GM18951 (cell line): Measurements from ENCODE around the gene CSMD2.
"Not testable (repeated sequence)": the region's sequence is repeated elsewhere in the genome, so short reads cannot be mapped to it uniquely, and the experiment has no call there.

Experiments
- POLR2A ChIP-seq: IDR thresholded peaks from 4 replicates; pipeline ENCODE4 v1.6.1; 2011; ENCODE audit warnings: mild to moderate bottlenecking; ENCODE audit not compliant: insufficient read length, insufficient read depth; ENCODE audit errors: extremely low read depth
- in situ Hi-C: fragments of 300-500 bp; cut with MboI; formaldehyde crosslinking; loops from one replicate; pipeline ENCODE4 v1.12.0; 2022; ENCODE audit warnings: low sequenced_read_pairs, mixed read lengths, inconsistent platforms; ENCODE audit not compliant: unreplicated experiment

CSMD2 gene

GRCh38 chr1:34164771-34165391, at the start of gene CSMD2:
CSMD2 (minus strand) TSS chr1:34165230; CDS start chr1:34165097, 133 bp downstream.
- in situ Hi-C loops = no loop called here
- TF ChIP-seq POLR2A = no peak

- TF ChIP-seq POLR2A = no peak
- in situ Hi-C loops = no loop called here
These were observed 48.9 kb upstream of the CSMD2 start for GRCh38 chr1:34213956-34214355.

DNA sequence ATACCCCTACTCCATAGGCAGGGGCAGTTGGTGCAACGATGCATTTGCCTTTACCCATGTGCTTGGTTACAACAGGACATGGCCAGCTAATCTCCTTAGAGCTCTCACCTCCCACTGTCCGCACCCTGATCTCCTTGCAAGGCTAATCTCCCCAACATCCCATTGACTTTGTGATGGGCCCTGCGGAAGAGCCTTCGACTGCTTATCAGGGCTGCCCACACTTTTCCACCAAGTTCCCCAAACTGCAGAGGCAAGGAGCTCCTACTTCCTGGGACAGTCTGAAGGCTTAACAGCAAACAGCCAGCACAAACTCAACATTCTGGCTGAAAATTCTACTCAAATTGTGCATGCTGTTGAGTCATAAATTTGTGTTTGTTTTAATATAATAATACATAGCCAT, 47.6 kb upstream of the CSMD2 start:
- in situ Hi-C loops = no loop called here
- no peak for TF ChIP-seq POLR2A

DNA sequence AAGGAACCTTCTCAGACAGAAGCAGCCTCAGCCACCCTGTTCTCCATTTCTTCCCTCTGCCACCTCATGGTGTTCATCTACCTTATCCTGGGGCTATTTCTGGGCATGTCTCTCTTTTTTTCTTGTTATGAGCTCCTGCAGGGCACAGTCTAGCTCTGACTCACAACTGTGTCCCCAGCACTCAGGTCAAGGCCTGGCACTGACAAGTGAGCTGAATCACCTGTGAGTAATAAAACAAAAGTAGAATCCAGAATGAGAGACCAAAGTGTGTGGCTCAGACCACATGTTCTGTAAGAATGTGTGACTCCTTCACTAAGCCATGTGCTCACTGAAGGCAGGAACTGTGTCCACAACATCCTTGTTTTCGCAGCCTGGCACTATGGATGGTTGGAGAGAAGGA, 34.9 kb upstream of the CSMD2 start:
- TF ChIP-seq POLR2A = no peak
- in situ Hi-C loops = no loop called here

- no peak for TF ChIP-seq POLR2A
- in situ Hi-C loops = no loop called here
These were observed 27.6 kb upstream of the CSMD2 start for GRCh38 chr1:34192621-34193020.

GRCh38 chr1:34190692-34191091, 25.7 kb upstream of the CSMD2 start:
- TF ChIP-seq POLR2A = no peak
- in situ Hi-C loops = no loop called here

DNA sequence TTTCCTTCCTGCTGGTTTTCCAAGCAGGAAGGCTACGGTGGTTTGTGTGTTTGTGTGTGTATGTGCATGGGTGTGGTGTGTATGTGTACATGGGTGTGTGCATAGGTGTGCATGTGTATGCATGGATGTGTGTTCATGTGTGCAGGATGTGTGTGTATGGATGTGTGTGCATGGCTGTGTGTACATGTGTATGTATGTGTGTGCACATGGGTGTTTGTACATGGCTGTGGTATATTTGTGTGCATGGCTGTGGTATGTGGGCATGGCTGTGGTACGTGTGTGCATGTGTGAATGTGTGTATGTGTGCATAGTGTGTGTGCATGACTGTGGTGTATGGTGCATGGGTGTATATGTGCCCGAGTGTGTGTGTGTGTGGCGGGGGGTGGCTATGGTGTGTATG, 24.0 kb upstream of the CSMD2 start:
- in situ Hi-C loops = no loop called here
- no peak for TF ChIP-seq POLR2A

- TF ChIP-seq POLR2A = no peak
- in situ Hi-C loops = no loop called here
These were observed 23.4 kb upstream of the CSMD2 start for GRCh38 chr1:34188418-34188817.

GRCh38 chr1:34186741-34187494, 21.9 kb upstream of the CSMD2 start:
- TF ChIP-seq POLR2A = no peak

GRCh38 chr1:34183381-34183780, 18.4 kb upstream of the CSMD2 start:
- in situ Hi-C loops = not testable (repeated sequence)

More at GRCh38 chr1:34186741-34187494, 21.9 kb upstream of the CSMD2 start:
- in situ Hi-C loops = no loop called here

GRCh38 chr1:34178072-34178471, 13.0 kb upstream of the CSMD2 start:
- TF ChIP-seq POLR2A = no peak
- in situ Hi-C loops = no loop called here

DNA sequence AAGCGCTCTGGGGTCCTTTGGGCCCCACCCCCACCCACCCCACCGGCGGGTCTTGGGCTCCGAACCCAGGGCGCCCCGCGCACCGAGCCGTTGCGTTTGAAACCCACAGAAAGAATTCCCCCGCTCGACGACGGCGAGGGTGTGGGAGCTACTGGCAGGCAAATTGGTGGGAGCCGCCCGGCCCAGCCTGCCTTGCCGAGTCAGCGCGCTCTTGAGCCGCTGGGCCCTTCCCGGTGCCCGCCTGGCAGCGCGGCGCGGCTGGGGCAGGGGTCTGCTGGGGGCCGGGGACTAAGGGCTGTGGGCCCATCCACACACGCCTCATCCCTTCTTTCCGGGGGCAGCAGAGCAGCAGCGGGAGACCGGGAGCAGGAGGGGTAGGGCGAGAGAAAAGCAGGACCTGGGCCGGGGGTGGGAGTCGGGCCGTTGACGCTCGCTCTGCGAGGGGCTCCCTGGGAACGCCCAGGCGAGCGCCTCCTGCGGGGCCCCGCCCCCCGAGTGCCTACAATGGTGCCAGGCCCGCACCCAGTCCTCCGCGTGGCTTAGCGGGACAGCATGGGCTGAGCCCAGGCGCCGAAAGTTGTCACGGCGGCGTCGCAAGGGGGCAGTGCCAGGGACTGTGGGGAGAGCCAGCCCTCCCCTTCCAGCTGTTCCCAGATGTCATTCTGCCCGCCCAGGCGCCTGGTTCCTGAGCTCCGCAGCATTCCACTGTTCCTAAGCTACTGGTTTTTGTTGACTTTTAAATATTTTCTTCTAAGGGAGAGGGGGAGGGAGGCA, 12.0 kb upstream of the CSMD2 start, which contains the start of gene C1orf94:
Gene C1orf94 (plus strand): TSS at position 78 of the 774 bp plus-strand sequence. CDS start 883 bp downstream, outside the sequence.
- in situ Hi-C loops = no loop called here
- no peak for TF ChIP-seq POLR2A

DNA sequence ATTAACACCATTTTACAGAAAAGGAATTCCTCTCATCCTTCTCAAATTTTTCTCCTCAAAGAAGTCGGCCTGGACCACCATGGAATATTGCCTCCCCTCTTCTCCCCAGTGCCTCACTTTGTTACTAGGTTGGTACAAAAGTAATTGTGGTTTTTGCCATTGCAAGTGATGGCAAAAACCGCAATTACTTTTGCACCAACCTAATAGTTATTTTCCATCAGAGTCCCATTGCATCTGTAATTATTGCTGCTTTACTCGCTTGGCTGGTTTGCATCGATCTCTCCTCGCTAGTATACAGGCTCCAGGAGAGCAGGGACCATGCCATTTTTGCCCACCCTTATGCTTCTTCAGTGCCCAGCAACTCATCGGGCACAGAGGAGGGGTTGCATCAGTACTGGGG, 10.7 kb upstream of the CSMD2 start:
- TF ChIP-seq POLR2A = no peak
- in situ Hi-C loops = no loop called here
